Measurements from ENCODE around the gene HS1BP3.

- TF ChIP-seq EZH2 (IDR thresholded peaks at IDR 0.05; ENCODE audit: insufficient read depth, poor library complexity, severe bottlenecking) (no peak), EZH2phosphoT487 (IDR thresholded peaks at IDR 0.05; ENCODE audit: insufficient read depth, low read depth) (no peak)
Observed at GRCh38 chr2:20662308-20662937, 11.5 kb upstream of the HS1BP3 start.

Measured in GM23248 (cell line).